H9 (cell line): ENCODE data around the gene TOR3A. TPM values are rescaled to one million over a fixed set of nuclear protein-coding genes. Genes with fewer than 3 reads are reported as not detected.

Experiments
- DNase-seq: peaks from one replicate; pipeline ENCODE4 v3.0.0-alpha.2; 2017
- H2AFZ ChIP-seq: one replicate; pipeline ENCODE4 v1.6.1; 2013; ENCODE audit warnings: mild to moderate bottlenecking, low read length, control low read depth, moderate library complexity
- H2AK5ac ChIP-seq: 2 replicates; pipeline ENCODE4 v1.6.1; 2013; ENCODE audit warnings: low read length, control low read depth, mixed read lengths; ENCODE audit not compliant: insufficient read length
- H2BK120ac ChIP-seq: one replicate; pipeline ENCODE4 v1.6.1; 2013; ENCODE audit warnings: low read depth, mild to moderate bottlenecking, low read length, control low read depth, inconsistent platforms; ENCODE audit not compliant: poor library complexity, severe bottlenecking
- H2BK12ac ChIP-seq: 2 replicates; pipeline ENCODE4 v1.6.1; 2013; ENCODE audit warnings: low read length, control low read depth, mixed read lengths, low read depth; ENCODE audit not compliant: insufficient read length
- H2BK15ac ChIP-seq: 2 replicates; pipeline ENCODE4 v1.6.1; 2013; ENCODE audit warnings: low read depth, low read length, control low read depth
- H2BK20ac ChIP-seq: one replicate; pipeline ENCODE4 v1.6.1; 2013; ENCODE audit warnings: low read depth, mild to moderate bottlenecking, low read length, control low read depth, inconsistent platforms; ENCODE audit not compliant: poor library complexity, severe bottlenecking
- H2BK5ac ChIP-seq: 2 replicates; pipeline ENCODE4 v1.6.1; 2013; ENCODE audit warnings: low read length, control low read depth, mixed read lengths; ENCODE audit not compliant: insufficient read length
- H3K14ac ChIP-seq: 2 replicates; pipeline ENCODE4 v1.6.1; 2013; ENCODE audit warnings: low read length, control low read depth; ENCODE audit not compliant: insufficient read depth
- H3K18ac ChIP-seq: 2 replicates; pipeline ENCODE4 v1.6.1; 2013; ENCODE audit warnings: low read depth, mild to moderate bottlenecking, mixed read lengths, low read length, control low read depth; ENCODE audit not compliant: insufficient read length
- H3K23ac ChIP-seq: 2 replicates; pipeline ENCODE4 v1.6.1; 2013; ENCODE audit warnings: low read length, control low read depth, mixed read lengths, low read depth; ENCODE audit not compliant: insufficient read length
- H3K23me2 ChIP-seq: 2 replicates; pipeline ENCODE4 v1.6.1; 2013; ENCODE audit warnings: low read depth, mild to moderate bottlenecking, mixed read lengths, low read length, control low read depth; ENCODE audit not compliant: insufficient read length, poor library complexity, severe bottlenecking
- H3K27ac ChIP-seq: 2 replicates; pipeline ENCODE4 v1.5.1; 2013; ENCODE audit warnings: low read length, control low read depth, mixed read lengths, low read depth; ENCODE audit not compliant: insufficient read length
- H3K27me3 ChIP-seq: 2 replicates; pipeline ENCODE4 v1.6.1; 2013; ENCODE audit warnings: low read length, control low read depth, inconsistent platforms; ENCODE audit not compliant: insufficient read depth
- H3K4ac ChIP-seq: 2 replicates; pipeline ENCODE4 v1.6.1; 2013; ENCODE audit warnings: low read depth, mild to moderate bottlenecking, control low read depth, inconsistent platforms, low read length, moderate library complexity
- H3K4me1 ChIP-seq: 2 replicates; pipeline ENCODE4 v1.6.1; 2013; ENCODE audit warnings: low read length, control low read depth, inconsistent platforms; ENCODE audit not compliant: insufficient read depth
- H3K4me2 ChIP-seq: 2 replicates; pipeline ENCODE4 v1.6.1; 2013; ENCODE audit warnings: low read length, control low read depth, mixed read lengths; ENCODE audit not compliant: insufficient read length, insufficient read depth
- H3K56ac ChIP-seq: 2 replicates; pipeline ENCODE4 v1.6.1; 2013; ENCODE audit warnings: low read depth, mild to moderate bottlenecking, mixed read lengths, low read length, control low read depth; ENCODE audit not compliant: insufficient read length
- H3K79me1 ChIP-seq: 2 replicates; pipeline ENCODE4 v1.6.1; 2013; ENCODE audit warnings: low read depth, mild to moderate bottlenecking, moderate library complexity, low read length, control low read depth, inconsistent platforms; ENCODE audit not compliant: insufficient read depth, poor library complexity, severe bottlenecking
- H3K79me2 ChIP-seq: 2 replicates; pipeline ENCODE4 v1.6.1; 2013; ENCODE audit warnings: low read length, control low read depth, inconsistent platforms; ENCODE audit not compliant: insufficient read depth
- H3K9ac ChIP-seq: 2 replicates; pipeline ENCODE4 v1.6.1; 2013; ENCODE audit warnings: low read length, control low read depth, mixed read lengths; ENCODE audit not compliant: insufficient read length; ENCODE audit errors: extremely low read depth
- H3K9me3 ChIP-seq: one replicate; pipeline ENCODE4 v1.6.1; 2013; ENCODE audit warnings: low read depth, low read length, inconsistent platforms; ENCODE audit not compliant: control insufficient read depth
- H3T11ph ChIP-seq: one replicate; pipeline ENCODE4 v1.6.1; 2013; ENCODE audit warnings: mild to moderate bottlenecking, low read length, control low read depth, inconsistent platforms
- H4K20me1 ChIP-seq: one replicate; pipeline ENCODE4 v1.6.1; 2013; ENCODE audit not compliant: control insufficient read depth, insufficient read length, insufficient read depth
- H4K5ac ChIP-seq: 2 replicates; pipeline ENCODE4 v1.6.1; 2013; ENCODE audit warnings: low read depth, mild to moderate bottlenecking, mixed read lengths, low read length, control low read depth; ENCODE audit not compliant: insufficient read length
- H4K8ac ChIP-seq: replicated peaks from 2 replicates; pipeline ENCODE4 v1.6.1; 2013; ENCODE audit warnings: low read length, control low read depth, mixed read lengths, low read depth; ENCODE audit not compliant: insufficient read length
- H4K91ac ChIP-seq: 2 replicates; pipeline ENCODE4 v1.6.1; 2013; ENCODE audit warnings: low read depth, mild to moderate bottlenecking, moderate library complexity, mixed read lengths, low read length, control low read depth; ENCODE audit not compliant: insufficient read length
- H3K27ac Mint-ChIP-seq, 3 experiments: 2 replicates in 2 of 3; 3 replicates in 1 of 3; pipeline ENCODE4 v1.8.0; 2020 to 2021; ENCODE audit warnings: mixed read lengths in 3 of 3, mild to moderate bottlenecking in 1 of 3, moderate library complexity in 1 of 3
- H3K27me3 Mint-ChIP-seq: 2 replicates; pipeline ENCODE4 v1.8.0; 2021; ENCODE audit warnings: low read depth, mild to moderate bottlenecking, moderate library complexity, mixed read lengths
- H3K36me3 Mint-ChIP-seq, 3 experiments: 2 replicates in 2 of 3; 3 replicates in 1 of 3; pipeline ENCODE4 v1.8.0; 2020 to 2021; ENCODE audit warnings: low read depth in 3 of 3, mixed read lengths in 3 of 3; ENCODE audit not compliant: insufficient read depth in 1 of 3
- H3K4me1 Mint-ChIP-seq, 2 experiments: 2 replicates each; pipeline ENCODE4 v1.8.0; 2020; ENCODE audit warnings: mixed read lengths in 2 of 2
- H3K4me3 Mint-ChIP-seq, 2 experiments: 2 replicates in 1 of 2; 3 replicates in 1 of 2; pipeline ENCODE4 v1.8.0; 2020 to 2021; ENCODE audit warnings: mild to moderate bottlenecking in 2 of 2, mixed read lengths in 2 of 2, moderate library complexity in 1 of 2
- H3K9me3 Mint-ChIP-seq, 2 experiments: 2 replicates in 1 of 2; 3 replicates in 1 of 2; pipeline ENCODE4 v1.8.0; 2020; ENCODE audit warnings: mild to moderate bottlenecking in 2 of 2, mixed read lengths in 2 of 2, moderate library complexity in 1 of 2
- CTCF ChIP-seq: fragments of 200-600 bp; sonication (generic); conservative IDR thresholded peaks from 3 replicates; pipeline ENCODE4 v1.8.0; 2021; ENCODE audit warnings: antibody characterized with exemption, mild to moderate bottlenecking
- WGBS: extraction: QIAGEN DNeasy Blood & Tissue Kit; methylation state at CpG from one replicate; pipeline ENCODE4 v1.1.7; 2013; ENCODE audit warnings: missing lambda C conversion rate, low lambda C conversion rate, mixed read lengths; ENCODE audit not compliant: insufficient read length; ENCODE audit errors: extremely low coverage; 5-methylcytosine and 5-hydroxymethylcytosine counted together
- total RNA-seq: library from RNA; stranded (reverse); gene quantifications from 2 replicates; pipeline ENCODE4 v1.2.1, GENCODE V29; 2021

Gene TOR3A
- total RNA-seq, 1 experiment from 2014 or later = 27.3 TPM

GRCh38 chr1:179095377-179095776 lies 13.5 kb downstream of the TOR3A start:
- no peak overlapping the region for H2BK15ac ChIP-seq
- no peak overlapping the region for H4K5ac ChIP-seq
- no peak overlapping the region for H3K18ac ChIP-seq
- no peaks in the 10 kb centered on the region for H3K27me3 Mint-ChIP-seq
- DNase-seq = no peak
- TF ChIP-seq CTCF = no peak
- H3K27me3 ChIP-seq = no peaks in the 10 kb centered on the region
- H3K14ac ChIP-seq = no peak overlapping the region
- H2BK12ac ChIP-seq = no peak overlapping the region
- no peak overlapping the region for H3T11ph ChIP-seq
- no peaks in the 10 kb centered on the region for H4K20me1 ChIP-seq
- H3K56ac ChIP-seq = no peak overlapping the region
- no peaks in the 10 kb centered on the region; a peak in 1 of 5 replicates for H3K9me3 Mint-ChIP-seq
- no peak overlapping the region for H3K4ac ChIP-seq
- no peak overlapping the region for H4K91ac ChIP-seq
- no peaks in the 10 kb centered on the region for H3K9me3 ChIP-seq
- H3K9ac ChIP-seq = no peak overlapping the region
- no peak overlapping the region for H3K27ac Mint-ChIP-seq
- no peak overlapping the region for H4K8ac ChIP-seq
- peaks cover 3% of the 10 kb centered on the region; the same call in 1 of the 2 replicates for H3K4me1 ChIP-seq
- peaks cover 23 to 77% (median 60%) of the 10 kb centered on the region in 3 experiments; a peak in 6 of 7 replicates for H3K36me3 Mint-ChIP-seq
- no peak overlapping the region for H3K27ac ChIP-seq
- no peaks in the 10 kb centered on the region for H3K79me1 ChIP-seq
- no peaks in the 10 kb centered on the region for H3K79me2 ChIP-seq
- H2AFZ ChIP-seq = no peak overlapping the region
- peaks cover 9 to 13% of the 10 kb centered on the region in 2 experiments for H3K4me1 Mint-ChIP-seq
- no peak overlapping the region for H3K4me3 Mint-ChIP-seq
- no peak overlapping the region for H2BK120ac ChIP-seq
- H3K23me2 ChIP-seq = no peaks in the 10 kb centered on the region
- H3K23ac ChIP-seq = no peak overlapping the region
- WGBS = no CpG with 5 or more reads among the region's 4 CpGs
- H2BK5ac ChIP-seq = no peak overlapping the region
- H3K4me2 ChIP-seq = no peak overlapping the region
- H2BK20ac ChIP-seq = no peak overlapping the region
- no peak overlapping the region for H2AK5ac ChIP-seq
